Ovary (tissue), 3 donors: ENCODE results near the gene STXBP4.

Experiments used
- EP300 ChIP-seq: sonication (generic); formaldehyde crosslinking; IDR thresholded peaks from one replicate; pipeline ENCODE4 v1.6.1; 2017; ENCODE audit warnings: antibody characterized with exemption
- POLR2A ChIP-seq: fragments of 450-650 bp; IDR thresholded peaks from one replicate; pipeline ENCODE4 v1.6.1; 2017; ENCODE audit warnings: antibody characterized with exemption, mild to moderate bottlenecking, moderate library complexity
- TF ChIP-seq, protein P1 (sequence below), 3 donors: fragments of 450-650 bp in 2 of 3; fragments of 200-600 bp in 1 of 3; IDR thresholded peaks; one replicate each; pipeline versions ENCODE4 v1.5.1 to v1.8.0; 2016 to 2022; ENCODE audit warnings: antibody characterized with exemption in 3 of 3, mild to moderate bottlenecking in 1 of 3
- donor health status: DM: no; HTN: no; CAD: no.

DNA sequence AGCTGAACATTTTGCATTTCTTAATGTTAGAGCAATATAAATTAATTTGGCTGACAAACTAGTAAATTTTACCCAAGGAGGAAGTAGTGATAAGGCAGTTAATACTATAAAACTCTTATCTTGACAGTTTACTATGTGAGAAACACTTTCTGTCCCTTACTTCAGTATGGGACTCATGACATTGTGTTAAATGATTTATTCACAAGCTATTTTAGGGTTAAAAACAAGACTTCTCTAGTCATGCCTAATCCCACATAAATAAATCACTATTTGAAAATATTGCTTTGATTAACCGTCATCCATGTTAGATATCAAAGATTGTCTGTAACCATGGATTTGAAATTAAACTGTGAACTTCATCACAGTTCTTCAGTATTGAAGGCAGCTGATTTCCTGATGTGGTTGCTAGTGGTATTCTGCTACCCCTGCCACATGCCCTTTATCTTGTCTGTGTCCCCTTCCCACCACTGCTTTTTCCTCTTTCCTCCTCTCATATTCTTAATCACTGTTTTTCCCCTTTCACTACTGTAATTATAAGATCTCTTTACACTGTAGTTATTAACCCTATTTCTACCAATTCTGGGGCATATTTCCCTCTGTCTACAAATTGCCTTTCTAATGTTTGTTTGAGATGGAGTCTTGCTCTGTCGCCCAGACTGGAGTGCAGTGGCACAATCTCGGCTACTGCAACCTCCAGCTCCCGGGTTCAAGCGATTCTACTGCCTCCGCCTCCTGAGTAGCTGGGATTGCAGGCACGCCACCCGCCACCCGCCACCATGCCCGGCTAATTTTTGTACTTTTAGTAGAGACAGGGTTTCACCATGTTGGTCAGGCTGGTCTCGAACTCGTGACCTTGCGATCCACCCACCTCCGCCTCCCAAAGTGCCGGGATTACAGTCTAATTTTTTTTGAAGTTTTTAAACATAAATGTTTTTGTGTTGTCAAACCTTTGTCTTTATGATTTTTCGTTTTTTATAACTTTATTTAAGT, 95.6 kb downstream of the STXBP4 start:
- TF ChIP-seq, protein P1, sequence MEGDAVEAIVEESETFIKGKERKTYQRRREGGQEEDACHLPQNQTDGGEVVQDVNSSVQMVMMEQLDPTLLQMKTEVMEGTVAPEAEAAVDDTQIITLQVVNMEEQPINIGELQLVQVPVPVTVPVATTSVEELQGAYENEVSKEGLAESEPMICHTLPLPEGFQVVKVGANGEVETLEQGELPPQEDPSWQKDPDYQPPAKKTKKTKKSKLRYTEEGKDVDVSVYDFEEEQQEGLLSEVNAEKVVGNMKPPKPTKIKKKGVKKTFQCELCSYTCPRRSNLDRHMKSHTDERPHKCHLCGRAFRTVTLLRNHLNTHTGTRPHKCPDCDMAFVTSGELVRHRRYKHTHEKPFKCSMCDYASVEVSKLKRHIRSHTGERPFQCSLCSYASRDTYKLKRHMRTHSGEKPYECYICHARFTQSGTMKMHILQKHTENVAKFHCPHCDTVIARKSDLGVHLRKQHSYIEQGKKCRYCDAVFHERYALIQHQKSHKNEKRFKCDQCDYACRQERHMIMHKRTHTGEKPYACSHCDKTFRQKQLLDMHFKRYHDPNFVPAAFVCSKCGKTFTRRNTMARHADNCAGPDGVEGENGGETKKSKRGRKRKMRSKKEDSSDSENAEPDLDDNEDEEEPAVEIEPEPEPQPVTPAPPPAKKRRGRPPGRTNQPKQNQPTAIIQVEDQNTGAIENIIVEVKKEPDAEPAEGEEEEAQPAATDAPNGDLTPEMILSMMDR (IDR thresholded peaks at IDR 0.05): no peak
- TF ChIP-seq POLR2A (no peak), EP300 (no peak)
